NCI-H146 treated with DMSO at 0.1 percent for 48 hours (cell line): ENCODE results near the gene HSPD1.

Source experiments
- DNase-seq: peaks from one replicate; lab custom pipeline; 2025; ENCODE audit not compliant: unreplicated experiment; lab: John Stamatoyannopoulos, UW

HSPD1 gene

GRCh38 chr2:197499594-197500502 is at the start of gene HSPD1, which contains the start of gene HSPE1:
HSPD1 (minus strand) TSS chr2:197499840; CDS start chr2:197498848, 992 bp downstream.
HSPE1 (plus strand) TSS chr2:197500379; CDS start chr2:197500437, 58 bp downstream.
- DNase-seq: peak; percentile 97

- no peak for DNase-seq
These were observed 48.9 kb upstream of the HSPD1 start for GRCh38 chr2:197548582-197548981.

- no peak for DNase-seq
These were observed 47.7 kb upstream of the HSPD1 start for GRCh38 chr2:197547163-197547900.

GRCh38 chr2:197543206-197543605 is 43.6 kb upstream of the HSPD1 start:
- no peak for DNase-seq

- DNase-seq: no peak
These were observed 40.1 kb upstream of the HSPD1 start for GRCh38 chr2:197539734-197540133.

GRCh38 chr2:197538412-197538811 is 38.8 kb upstream of the HSPD1 start:
- no peak for DNase-seq

GRCh38 chr2:197517150-197517549 is 17.5 kb upstream of the HSPD1 start:
- DNase-seq: no peak

GRCh38 chr2:197516393-197516761 is 16.7 kb upstream of the HSPD1 start:
- DNase-seq: peak; percentile 1

- DNase-seq: peak; percentile 81
These were observed 16.2 kb upstream of the HSPD1 start, which contains the start of gene MOB4 for GRCh38 chr2:197515739-197516392. MOB4 (plus strand) TSS chr2:197516066; CDS start chr2:197516087, 21 bp downstream.

- DNase-seq: no peak
These were observed 15.7 kb upstream of the HSPD1 start for GRCh38 chr2:197515315-197515738.

GRCh38 chr2:197514754-197515153 is 15.1 kb upstream of the HSPD1 start:
- no peak for DNase-seq

- DNase-seq: no peak
These were observed 14.3 kb upstream of the HSPD1 start for GRCh38 chr2:197513915-197514314.

- DNase-seq: no peak
These were observed 7.0 kb upstream of the HSPD1 start for GRCh38 chr2:197506658-197507057.

GRCh38 chr2:197504512-197504911 is 4.9 kb upstream of the HSPD1 start:
- no peak for DNase-seq

GRCh38 chr2:197504000-197504399 is 4.4 kb upstream of the HSPD1 start:
- no peak for DNase-seq

- no peak for DNase-seq
These were observed 3.0 kb upstream of the HSPD1 start for GRCh38 chr2:197502685-197503084.

- DNase-seq: no peak
These were observed 2.6 kb upstream of the HSPD1 start for GRCh38 chr2:197502201-197502600.

GRCh38 chr2:197500503-197501131 is 977 bp upstream of the HSPD1 start:
- DNase-seq: no peak

- peak; percentile 47 for DNase-seq
These were observed 575 bp downstream of the HSPD1 start for GRCh38 chr2:197498937-197499593.

- DNase-seq: no peak
These were observed 1.3 kb downstream of the HSPD1 start for GRCh38 chr2:197498235-197498936.
